OCI-LY1 (cell line): ENCODE data around the gene CACNA1C.
A peak's percentile ranks its signal among the peaks of the same experiment; 100 is the strongest.

ENCODE experiments used
- H2AFZ ChIP-seq: fragments of 200-600 bp; sonication (generic), shearing (Covaris generic); 2 replicates; pipeline ENCODE4 v1.6.0; 2014; ENCODE audit warnings: antibody characterized with exemption, mild to moderate bottlenecking, low read length
- H3F3A ChIP-seq: fragments of 200-600 bp; sonication (generic), shearing (Covaris generic); 2 replicates; pipeline ENCODE4 v1.6.0; 2014; ENCODE audit warnings: mild to moderate bottlenecking, antibody characterized with exemption, low read length, moderate library complexity; ENCODE audit not compliant: insufficient read depth
- H3K27ac ChIP-seq: fragments of 200-600 bp; sonication (generic); 2 replicates; pipeline ENCODE4 v1.5.1; 2014; ENCODE audit warnings: low read length, mixed run types, mild to moderate bottlenecking, low read depth; ENCODE audit not compliant: poor library complexity, severe bottlenecking
- H3K27me3 ChIP-seq: fragments of 200-600 bp; sonication (generic); 2 replicates; pipeline ENCODE4 v1.6.0; 2014; ENCODE audit warnings: antibody characterized with exemption, mild to moderate bottlenecking, low read length, moderate library complexity; ENCODE audit not compliant: insufficient read depth
- H3K36me3 ChIP-seq: fragments of 200-600 bp; sonication (generic); 2 replicates; pipeline ENCODE4 v1.6.1; 2014; ENCODE audit warnings: mild to moderate bottlenecking, antibody characterized with exemption, low read length, moderate library complexity, mixed read lengths; ENCODE audit not compliant: insufficient read depth
- H3K4me1 ChIP-seq: fragments of 200-600 bp; sonication (generic); 2 replicates; pipeline ENCODE4 v1.5.1; 2014; ENCODE audit warnings: mild to moderate bottlenecking, low read length, moderate library complexity; ENCODE audit not compliant: insufficient read depth, severe bottlenecking
- H3K4me2 ChIP-seq: fragments of 200-600 bp; sonication (generic), shearing (Covaris generic); 2 replicates; pipeline ENCODE4 v1.6.1; 2014; ENCODE audit warnings: low read length
- H3K4me3 ChIP-seq: fragments of 200-600 bp; sonication (generic); 2 replicates; pipeline ENCODE4 v1.5.1; 2014; ENCODE audit warnings: low read length, low read depth, mild to moderate bottlenecking, mixed read lengths; ENCODE audit not compliant: poor library complexity, severe bottlenecking
- H3K79me2 ChIP-seq: fragments of 200-600 bp; shearing (Covaris generic); 2 replicates; pipeline ENCODE4 v1.6.1; 2016; ENCODE audit warnings: mixed run types, low read length, mixed read lengths; ENCODE audit not compliant: insufficient read depth
- H3K9ac ChIP-seq: fragments of 200-600 bp; sonication (generic), shearing (Covaris generic); 2 replicates; pipeline ENCODE4 v1.6.1; 2014; ENCODE audit warnings: mild to moderate bottlenecking, low read length, mixed read lengths
- H3K9me2 ChIP-seq: fragments of 200-600 bp; sonication (generic), shearing (Covaris generic); 2 replicates; pipeline ENCODE4 v1.6.1; 2014; ENCODE audit warnings: low read depth, mild to moderate bottlenecking, low read length, mixed read lengths
- H3K9me3 ChIP-seq: fragments of 200-600 bp; shearing (Covaris generic); 2 replicates; pipeline ENCODE4 v1.6.1; 2014; ENCODE audit warnings: low read length, mixed read lengths
- H4K20me1 ChIP-seq: fragments of 200-600 bp; sonication (generic), shearing (Covaris generic); 2 replicates; pipeline ENCODE4 v1.6.0; 2016; ENCODE audit warnings: mild to moderate bottlenecking, low read length; ENCODE audit not compliant: insufficient read depth
- EZH2 ChIP-seq: fragments of 200-600 bp; sonication (generic), shearing (Covaris generic); IDR thresholded peaks from 2 replicates; pipeline ENCODE4 v1.8.0; 2017; ENCODE audit warnings: borderline replicate concordance, mixed run types, mild to moderate bottlenecking, antibody characterized with exemption, low read length, moderate library complexity, mixed read lengths
- TF ChIP-seq, protein P1 (sequence below): fragments of 200-600 bp; sonication (generic), shearing (Covaris generic); IDR thresholded peaks from 2 replicates; pipeline ENCODE4 v1.5.1; 2017; ENCODE audit warnings: mild to moderate bottlenecking, antibody characterized with exemption, low read length, moderate library complexity, mixed read lengths

The CACNA1C gene

GRCh38 chr12:2034633-2035430 lies 18.0 kb upstream of the CACNA1C start:
- no peak for TF ChIP-seq EZH2
- TF ChIP-seq, protein P1, sequence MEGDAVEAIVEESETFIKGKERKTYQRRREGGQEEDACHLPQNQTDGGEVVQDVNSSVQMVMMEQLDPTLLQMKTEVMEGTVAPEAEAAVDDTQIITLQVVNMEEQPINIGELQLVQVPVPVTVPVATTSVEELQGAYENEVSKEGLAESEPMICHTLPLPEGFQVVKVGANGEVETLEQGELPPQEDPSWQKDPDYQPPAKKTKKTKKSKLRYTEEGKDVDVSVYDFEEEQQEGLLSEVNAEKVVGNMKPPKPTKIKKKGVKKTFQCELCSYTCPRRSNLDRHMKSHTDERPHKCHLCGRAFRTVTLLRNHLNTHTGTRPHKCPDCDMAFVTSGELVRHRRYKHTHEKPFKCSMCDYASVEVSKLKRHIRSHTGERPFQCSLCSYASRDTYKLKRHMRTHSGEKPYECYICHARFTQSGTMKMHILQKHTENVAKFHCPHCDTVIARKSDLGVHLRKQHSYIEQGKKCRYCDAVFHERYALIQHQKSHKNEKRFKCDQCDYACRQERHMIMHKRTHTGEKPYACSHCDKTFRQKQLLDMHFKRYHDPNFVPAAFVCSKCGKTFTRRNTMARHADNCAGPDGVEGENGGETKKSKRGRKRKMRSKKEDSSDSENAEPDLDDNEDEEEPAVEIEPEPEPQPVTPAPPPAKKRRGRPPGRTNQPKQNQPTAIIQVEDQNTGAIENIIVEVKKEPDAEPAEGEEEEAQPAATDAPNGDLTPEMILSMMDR, result peak; percentile 97
- H3K4me1 ChIP-seq, result peaks cover 9% of the 10 kb centered on the region
- H3K79me2 ChIP-seq, result no peaks in the 10 kb centered on the region
- H3F3A ChIP-seq, result no peaks in the 10 kb centered on the region
- no peak overlapping the region for H3K27ac ChIP-seq
- no peaks in the 10 kb centered on the region for H4K20me1 ChIP-seq
- no peaks in the 10 kb centered on the region for H3K9me3 ChIP-seq
- H3K4me3 ChIP-seq, result peak overlapping the region; percentile 52
- peak overlapping the region; percentile 15; the same call in 1 of the 2 replicates for H3K9ac ChIP-seq
- H3K9me2 ChIP-seq, result no peaks in the 10 kb centered on the region
- H2AFZ ChIP-seq, result no peak overlapping the region
- H3K27me3 ChIP-seq, result 0 out of 2 replicates have a peak, but pooled peaks cover 2% of the 10 kb centered on the region
- H3K36me3 ChIP-seq, result no peaks in the 10 kb centered on the region
- H3K4me2 ChIP-seq, result peak overlapping the region; percentile 74

DNA sequence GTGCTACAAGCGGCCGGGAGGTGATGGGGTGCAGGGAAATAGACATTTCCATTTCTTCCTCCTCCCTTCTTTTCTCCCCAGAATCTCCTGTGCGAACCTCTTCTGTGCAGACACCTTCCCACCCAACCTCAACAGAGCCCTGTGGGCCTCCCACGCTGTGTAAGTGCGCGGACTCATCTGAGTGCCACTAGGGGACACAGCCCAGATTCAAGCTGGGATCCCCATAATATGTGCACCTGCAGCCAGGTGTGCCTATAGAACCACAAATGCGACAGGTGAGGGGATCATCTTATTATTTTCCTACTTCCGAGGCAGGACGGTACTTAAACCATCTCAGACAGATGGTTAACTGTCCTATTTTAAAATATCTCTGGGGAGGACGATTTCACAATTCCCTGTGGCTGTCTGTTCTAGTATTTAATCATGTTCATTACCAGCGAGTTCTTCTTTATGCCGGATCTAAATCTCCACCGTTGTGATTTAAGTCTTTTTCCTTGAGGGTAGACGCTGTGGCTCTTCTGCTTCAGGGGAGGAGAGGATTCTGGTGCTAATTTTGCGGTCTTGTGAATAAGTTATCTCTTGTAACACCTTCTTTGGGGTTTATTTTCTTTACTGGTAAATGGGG lies 17.2 kb upstream of the CACNA1C start:
- Histone ChIP-seq H4K20me1 (no peaks in the 10 kb centered on the region), H3K4me1 (peaks cover 9% of the 10 kb centered on the region), H3K27me3 (no peaks in the 10 kb centered on the region), H3F3A (no peaks in the 10 kb centered on the region), H3K9ac (peak overlapping the region; percentile 15; the same call in 1 of the 2 replicates), H3K4me3 (peak overlapping the region; percentile 52), H3K36me3 (no peaks in the 10 kb centered on the region), H3K79me2 (no peaks in the 10 kb centered on the region), H3K9me3 (no peaks in the 10 kb centered on the region), H3K27ac (no peak overlapping the region), H3K4me2 (peak overlapping the region; percentile 74), H2AFZ (no peak overlapping the region), H3K9me2 (no peaks in the 10 kb centered on the region)
- TF ChIP-seq, protein P1, result no peak
- TF ChIP-seq EZH2, result no peak

GRCh38 chr12:2039034-2039433 lies 13.8 kb upstream of the CACNA1C start:
- H3K27ac ChIP-seq, result no peak overlapping the region
- TF ChIP-seq EZH2, result no peak
- TF ChIP-seq, protein P1, result no peak
- H3K9ac ChIP-seq, result no peak overlapping the region
- no peak overlapping the region for H2AFZ ChIP-seq
- no peaks in the 10 kb centered on the region for H3F3A ChIP-seq
- H4K20me1 ChIP-seq, result no peaks in the 10 kb centered on the region
- H3K27me3 ChIP-seq, result no peaks in the 10 kb centered on the region
- H3K36me3 ChIP-seq, result no peaks in the 10 kb centered on the region
- no peak overlapping the region for H3K4me3 ChIP-seq
- H3K79me2 ChIP-seq, result no peaks in the 10 kb centered on the region
- no peak overlapping the region for H3K4me2 ChIP-seq
- H3K4me1 ChIP-seq, result peaks cover 9% of the 10 kb centered on the region
- H3K9me2 ChIP-seq, result no peaks in the 10 kb centered on the region
- no peaks in the 10 kb centered on the region for H3K9me3 ChIP-seq
